ENCODE data around the gene FGF9. TPM values are rescaled to one million over a fixed set of nuclear protein-coding genes. Genes with fewer than 3 reads are reported as not detected.

FGF9 gene
- total RNA-seq, 1 donor from 2014 or later = 0.79 TPM

DNA sequence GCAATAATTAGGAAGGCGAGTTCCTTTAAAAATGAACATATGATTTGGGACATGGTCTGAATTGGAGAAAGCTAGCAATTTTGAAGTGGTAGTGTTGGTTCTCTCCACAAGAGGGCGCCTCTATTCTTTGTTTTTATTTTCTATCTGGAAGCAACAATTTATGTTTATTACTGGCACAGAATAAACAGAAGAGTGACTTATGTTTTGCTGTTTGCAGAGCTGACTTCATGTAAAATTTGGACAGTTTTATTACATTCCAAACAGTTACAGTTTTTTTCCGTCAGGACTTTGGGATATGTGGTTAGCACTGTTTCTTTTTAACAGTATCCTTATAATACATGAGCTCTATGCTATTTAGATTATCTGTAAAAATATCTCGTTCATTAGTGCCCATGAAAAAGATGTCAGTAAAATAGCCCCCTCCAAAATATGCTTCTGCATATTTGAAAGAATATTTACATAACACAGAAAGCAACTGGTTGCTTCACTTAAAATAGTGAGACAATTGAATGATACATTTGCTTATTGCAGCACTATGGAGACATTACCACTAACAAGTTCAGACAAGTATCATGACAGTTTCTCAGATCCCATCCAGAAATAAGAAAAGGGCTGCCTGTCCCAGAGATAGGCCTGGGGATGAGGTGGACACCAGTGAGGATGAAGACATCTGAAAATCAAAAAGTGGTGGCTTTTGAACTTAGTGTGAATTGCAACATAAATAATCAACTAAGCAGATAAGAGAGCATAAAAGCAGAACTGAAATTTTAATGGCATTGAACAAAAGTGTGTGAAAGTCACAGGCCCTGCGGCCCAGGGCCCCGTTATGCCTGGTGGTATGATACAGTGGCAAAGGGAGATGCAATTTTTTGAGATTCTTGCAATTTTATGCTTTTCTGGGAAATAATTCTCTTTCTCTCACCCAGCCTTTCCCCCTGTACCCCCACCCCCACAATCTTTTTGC lies 32.3 kb upstream of the FGF9 start:
- Histone ChIP-seq H3K36me3 (ENCODE audit: control insufficient read depth, insufficient read depth, low read length) (no peaks in the 10 kb centered on the region), H3K4me3 (ENCODE audit: low read depth, low read length) (no peak overlapping the region), H3K27me3 (ENCODE audit: control insufficient read depth, insufficient read depth, low read length) (no peaks in the 10 kb centered on the region)
- TF ChIP-seq, protein P1, sequence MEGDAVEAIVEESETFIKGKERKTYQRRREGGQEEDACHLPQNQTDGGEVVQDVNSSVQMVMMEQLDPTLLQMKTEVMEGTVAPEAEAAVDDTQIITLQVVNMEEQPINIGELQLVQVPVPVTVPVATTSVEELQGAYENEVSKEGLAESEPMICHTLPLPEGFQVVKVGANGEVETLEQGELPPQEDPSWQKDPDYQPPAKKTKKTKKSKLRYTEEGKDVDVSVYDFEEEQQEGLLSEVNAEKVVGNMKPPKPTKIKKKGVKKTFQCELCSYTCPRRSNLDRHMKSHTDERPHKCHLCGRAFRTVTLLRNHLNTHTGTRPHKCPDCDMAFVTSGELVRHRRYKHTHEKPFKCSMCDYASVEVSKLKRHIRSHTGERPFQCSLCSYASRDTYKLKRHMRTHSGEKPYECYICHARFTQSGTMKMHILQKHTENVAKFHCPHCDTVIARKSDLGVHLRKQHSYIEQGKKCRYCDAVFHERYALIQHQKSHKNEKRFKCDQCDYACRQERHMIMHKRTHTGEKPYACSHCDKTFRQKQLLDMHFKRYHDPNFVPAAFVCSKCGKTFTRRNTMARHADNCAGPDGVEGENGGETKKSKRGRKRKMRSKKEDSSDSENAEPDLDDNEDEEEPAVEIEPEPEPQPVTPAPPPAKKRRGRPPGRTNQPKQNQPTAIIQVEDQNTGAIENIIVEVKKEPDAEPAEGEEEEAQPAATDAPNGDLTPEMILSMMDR (IDR thresholded peaks at IDR 0.05; ENCODE audit: insufficient read depth, low read length, severe bottlenecking) = peak; percentile 59
- no peak for FAIRE-seq
- DNase-seq (ENCODE audit: low read depth) = peak; percentile 90

DNA sequence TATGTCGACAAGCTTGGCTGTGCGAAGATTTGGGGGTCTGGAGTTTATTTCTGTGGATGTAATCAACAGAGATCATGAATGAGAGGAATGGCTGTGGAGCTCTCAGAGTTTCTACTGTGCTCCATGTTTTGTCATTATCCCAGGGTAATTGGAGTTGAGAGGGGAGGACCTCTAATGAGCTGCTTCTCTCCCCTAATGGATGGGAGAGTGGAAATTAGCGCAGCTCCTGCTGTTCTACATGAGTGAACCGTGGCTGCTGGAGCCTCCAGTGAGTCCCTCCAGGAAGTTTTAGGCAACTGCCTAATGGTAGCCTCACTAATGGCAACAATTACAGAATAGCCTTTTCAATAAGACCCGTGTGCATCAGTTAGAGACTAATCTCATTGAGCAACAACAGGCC lies 31.3 kb upstream of the FGF9 start:
- no peaks in the 10 kb centered on the region for H3K27me3 ChIP-seq (ENCODE audit: control insufficient read depth, insufficient read depth, low read length)

DNA sequence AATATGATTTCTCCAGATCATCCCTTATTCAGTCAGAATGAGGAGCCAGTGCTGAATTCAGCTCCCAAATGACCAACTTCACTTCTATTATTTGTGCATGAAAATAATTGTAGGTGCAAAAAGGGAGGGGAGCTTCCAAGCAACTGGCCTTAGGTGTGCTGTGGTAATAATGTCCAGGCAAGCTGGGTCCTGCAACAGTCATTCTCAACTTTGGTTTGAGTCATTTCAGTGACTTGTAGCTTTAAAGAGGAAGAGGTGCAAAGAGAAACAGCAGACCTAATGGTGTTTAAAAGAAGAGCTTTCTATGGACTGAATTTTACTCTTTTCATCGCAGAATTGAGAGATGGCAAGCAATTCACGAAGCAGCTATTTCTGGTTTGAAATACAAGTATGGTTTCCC lies 29.2 kb upstream of the FGF9 start:
- FAIRE-seq = peak; percentile 93
- H3K27me3 ChIP-seq (ENCODE audit: control insufficient read depth, insufficient read depth, low read length) = no peaks in the 10 kb centered on the region
- H3K4me3 ChIP-seq (ENCODE audit: low read depth, low read length) = no peak overlapping the region
- DNase-seq (ENCODE audit: low read depth) = peak; percentile 91
- TF ChIP-seq, protein P1 (IDR thresholded peaks at IDR 0.05; ENCODE audit: insufficient read depth, low read length, severe bottlenecking) = no peak
- H3K36me3 ChIP-seq (ENCODE audit: control insufficient read depth, insufficient read depth, low read length) = no peaks in the 10 kb centered on the region

More for the DNA sequence above, 31.3 kb upstream of the FGF9 start:
- TF ChIP-seq, protein P1 (IDR thresholded peaks at IDR 0.05; ENCODE audit: insufficient read depth, low read length, severe bottlenecking) = no peak
- FAIRE-seq (no peak), DNase-seq (ENCODE audit: low read depth) (no peak)
- H3K36me3 ChIP-seq (ENCODE audit: control insufficient read depth, insufficient read depth, low read length) = no peaks in the 10 kb centered on the region
- no peak overlapping the region for H3K4me3 ChIP-seq (ENCODE audit: low read depth, low read length)

DNA sequence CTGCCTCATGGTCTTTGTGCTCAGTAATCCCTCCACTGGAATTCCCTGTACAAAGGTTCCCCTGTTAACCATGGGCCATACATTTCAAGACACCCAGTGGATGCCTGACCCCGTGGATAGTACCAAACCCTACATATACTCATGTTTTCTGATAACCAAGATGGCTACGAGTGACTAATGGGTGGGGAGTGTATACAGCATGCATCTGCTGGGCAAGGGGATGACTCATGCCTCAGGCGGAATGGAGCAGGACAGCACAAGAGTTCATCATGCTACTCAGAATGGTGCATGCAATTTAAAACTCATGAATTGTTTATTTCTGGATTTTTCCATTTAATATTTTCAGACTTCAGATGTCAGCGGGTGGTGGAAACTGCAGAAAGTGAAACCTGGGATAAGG lies 13.3 kb upstream of the FGF9 start:
- no peaks in the 10 kb centered on the region for H3K27me3 ChIP-seq (ENCODE audit: control insufficient read depth, insufficient read depth, low read length)
- TF ChIP-seq, protein P1 (IDR thresholded peaks at IDR 0.05; ENCODE audit: insufficient read depth, low read length, severe bottlenecking) = no peak
- H3K36me3 ChIP-seq (ENCODE audit: control insufficient read depth, insufficient read depth, low read length) = no peaks in the 10 kb centered on the region
- DNase-seq (ENCODE audit: low read depth) = peak; percentile 95
- no peak overlapping the region for H3K4me3 ChIP-seq (ENCODE audit: low read depth, low read length)
- peak; percentile 98 for FAIRE-seq

DNA sequence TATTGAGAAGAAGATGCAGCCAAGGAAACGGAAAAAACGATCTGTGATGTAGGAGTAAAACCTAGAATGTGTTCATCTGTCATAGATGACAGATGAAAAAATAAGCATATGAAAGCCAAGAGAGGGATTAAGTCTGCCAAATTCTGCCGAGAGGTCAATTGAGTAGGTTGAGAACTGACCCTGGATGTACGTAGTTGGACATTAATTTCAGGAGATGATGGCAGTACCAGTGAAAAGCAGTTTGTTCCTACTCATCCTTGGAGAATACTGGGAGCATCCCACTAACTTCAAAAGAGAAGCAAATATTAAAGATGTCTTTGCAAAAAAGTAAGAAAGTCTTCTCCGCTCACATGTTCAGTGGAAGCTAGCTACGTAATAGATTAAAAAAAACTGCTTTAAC lies 11.8 kb upstream of the FGF9 start:
- no peaks in the 10 kb centered on the region for H3K27me3 ChIP-seq (ENCODE audit: control insufficient read depth, insufficient read depth, low read length)
- TF ChIP-seq, protein P1 (IDR thresholded peaks at IDR 0.05; ENCODE audit: insufficient read depth, low read length, severe bottlenecking) = no peak
- H3K36me3 ChIP-seq (ENCODE audit: control insufficient read depth, insufficient read depth, low read length) = no peaks in the 10 kb centered on the region
- DNase-seq (ENCODE audit: low read depth) (no peak), FAIRE-seq (no peak)
- H3K4me3 ChIP-seq (ENCODE audit: low read depth, low read length) = no peak overlapping the region

All from bronchial epithelial cell (primary cell).